Aorta (tissue), 5 donors: ENCODE measurements around the gene IL17F. TPM values are rescaled to one million over a fixed set of nuclear protein-coding genes. Genes with fewer than 3 reads are reported as not detected.

ENCODE experiments used
- ATAC-seq: fragments of 200-7000 bp; cut with Tn5 transposase; one replicate; pipeline ENCODE4 v1.9.1; 2022; ENCODE audit warnings: moderate library complexity; ENCODE audit not compliant: low FRiP score
- DNase-seq, 2 donors: peaks; one replicate each; pipeline ENCODE4 v3.0.0-alpha.2; 2020
- H3K27ac ChIP-seq, 2 donors: one replicate each; pipeline ENCODE4 v1.5.1; 2013; ENCODE audit warnings: low read length in 2 of 2, mild to moderate bottlenecking in 2 of 2, moderate library complexity in 2 of 2, control low read depth in 1 of 2, inconsistent platforms in 1 of 2, low read depth in 1 of 2
- H3K27me3 ChIP-seq, 2 donors: one replicate each; pipeline ENCODE4 v1.6.1; 2013; ENCODE audit warnings: control low read depth in 1 of 2, low read length in 1 of 2, mild to moderate bottlenecking in 1 of 2, moderate library complexity in 1 of 2; ENCODE audit not compliant: insufficient read depth in 2 of 2, control insufficient read depth in 1 of 2
- H3K36me3 ChIP-seq, 2 donors: one replicate each; pipeline ENCODE4 v1.6.1; 2013; ENCODE audit warnings: control low read depth in 1 of 2, low read length in 1 of 2, mild to moderate bottlenecking in 1 of 2; ENCODE audit not compliant: insufficient read depth in 2 of 2, control insufficient read depth in 1 of 2
- H3K4me1 ChIP-seq, 2 donors: one replicate each; pipeline ENCODE4 v1.6.1; 2013; ENCODE audit warnings: low read length in 2 of 2, control low read depth in 1 of 2, mild to moderate bottlenecking in 1 of 2, moderate library complexity in 1 of 2; ENCODE audit not compliant: insufficient read depth in 2 of 2, control insufficient read depth in 1 of 2
- H3K4me3 ChIP-seq, 2 donors: one replicate each; pipeline ENCODE4 v1.5.1; 2013; ENCODE audit warnings: low read length in 2 of 2, control low read depth in 1 of 2, mild to moderate bottlenecking in 1 of 2
- H3K9me3 ChIP-seq: one replicate; pipeline ENCODE4 v1.6.1; 2013; ENCODE audit warnings: mild to moderate bottlenecking, low read length; ENCODE audit not compliant: control insufficient read depth
- WGBS, 2 donors: extraction: QIAGEN DNeasy Blood & Tissue Kit; methylation state at CpG; one replicate each; pipeline ENCODE4 v1.1.7; 2013; 5-methylcytosine and 5-hydroxymethylcytosine counted together
- intact Hi-C, 2 donors: fragments of 100-400 bp; cut with DNase I; formaldehyde crosslinking; loops; one replicate each; pipeline versions ENCODE4 v1.14.2 to v1.15.0; 2022
- polyA plus RNA-seq, 2 donors: library from polyadenylated mRNA; stranded (reverse); fragments of 200-250 nt; gene quantifications; one replicate each; pipeline ENCODE4 v1.2.3, GENCODE V29; 2013
- total RNA-seq, 2 donors: library from RNA; stranded (reverse); fragmentation: NEBNext Ultra II Directional; extraction: Animal tissue kit (Norgen Biotek cat#: 25700); gene quantifications; one replicate each; pipeline ENCODE4 v1.2.1, GENCODE V29; 2021
- donor health status: healthy with polysubstance abuse.
- donor health status: Bipolar disorder and iron deficiency.
- donor health status: DM: no; HTN: no; CAD: no.
- donor health status: DM: no; HTN: no; CAD: no.
- donor health status: DM: yes; HTN: yes; CAD: no.

IL17F gene
- total and polyA plus RNA-seq, 4 donors: not detected

- Histone ChIP-seq H3K36me3 (no peaks in the 10 kb centered on the region), H3K27me3 (peaks cover 0 to 2% of the 10 kb centered on the region in 2 donors), H3K9me3 (no peaks in the 10 kb centered on the region), H3K27ac (no peak overlapping the region), H3K4me1 (no peaks in the 10 kb centered on the region), H3K4me3 (no peak overlapping the region)
- ATAC-seq: no peak
- intact Hi-C loops: loop anchor here in 1 of 2 donors (10.0 kb wide), 1 partner anchor 128 kb away; no protein-coding TSS in a partner anchor
- WGBS, 2 donors: 52 to 71% methylated on average over 4 of the region's 4 CpGs
- DNase-seq: no peak
These were observed 11.3 kb downstream of the IL17F start for GRCh38 chr6:52233005-52233404.

- H3K4me3 ChIP-seq: no peak overlapping the region
- H3K9me3 ChIP-seq: peaks cover under 1% of the 10 kb centered on the region
- ATAC-seq (no peak), DNase-seq (no peak)
- no peaks in the 10 kb centered on the region for H3K4me1 ChIP-seq
- no peaks in the 10 kb centered on the region for H3K36me3 ChIP-seq
- no peak overlapping the region for H3K27ac ChIP-seq
- intact Hi-C loops: loop anchor here in 1 of 2 donors (10.0 kb wide), 1 partner anchor 127 kb away; no protein-coding TSS in a partner anchor
- H3K27me3 ChIP-seq: peaks cover 0 to 2% of the 10 kb centered on the region in 2 donors
- WGBS, 2 donors: 81 to 87% methylated on average over 8 of the region's 8 CpGs
These were observed 12.7 kb downstream of the IL17F start for GRCh38 chr6:52231406-52232127.

GRCh38 chr6:52230685-52231084, 13.6 kb downstream of the IL17F start:
- no peak overlapping the region for H3K4me3 ChIP-seq

GRCh38 chr6:52227495-52227894, 16.8 kb downstream of the IL17F start:
- 74 to 84% methylated on average over 1 of the region's 1 CpG for WGBS, 2 donors
- H3K27ac ChIP-seq: no peak overlapping the region
- H3K36me3 ChIP-seq: no peaks in the 10 kb centered on the region
- H3K9me3 ChIP-seq: peaks cover 2% of the 10 kb centered on the region
- no peak for ATAC-seq
- peaks cover 0 to 2% of the 10 kb centered on the region in 2 donors for H3K27me3 ChIP-seq
- H3K4me3 ChIP-seq: no peak overlapping the region
- intact Hi-C loops: loop anchor here in 1 of 2 donors (10.0 kb wide), 1 partner anchor 123 kb away; no protein-coding TSS in a partner anchor
- no peaks in the 10 kb centered on the region for H3K4me1 ChIP-seq
- no peak for DNase-seq

More at GRCh38 chr6:52230685-52231084, 13.6 kb downstream of the IL17F start:
- Histone ChIP-seq H3K4me1 (no peaks in the 10 kb centered on the region), H3K9me3 (peaks cover 2% of the 10 kb centered on the region), H3K36me3 (no peaks in the 10 kb centered on the region), H3K27me3 (peaks cover 0 to 2% of the 10 kb centered on the region in 2 donors), H3K27ac (no peak overlapping the region)
- intact Hi-C loops: loop anchor here in 1 of 2 donors (10.0 kb wide), 1 partner anchor 126 kb away; no protein-coding TSS in a partner anchor
- 89 to 93% methylated on average over 1 of the region's 1 CpG for WGBS, 2 donors
- ATAC-seq: no peak
- DNase-seq: no peak

GRCh38 chr6:52221302-52221701, 23.0 kb downstream of the IL17F start:
- Histone ChIP-seq H3K9me3 (peaks cover 1% of the 10 kb centered on the region), H3K4me1 (no peaks in the 10 kb centered on the region), H3K4me3 (no peak overlapping the region), H3K27ac (no peak overlapping the region), H3K27me3 (peaks cover 0 to 1% of the 10 kb centered on the region in 2 donors), H3K36me3 (no peaks in the 10 kb centered on the region)
- intact Hi-C loops: loop anchor here in 1 of 2 donors (10.0 kb wide), 1 partner anchor 117 kb away; no protein-coding TSS in a partner anchor
- DNase-seq (no peak), ATAC-seq (no peak)
- WGBS, 2 donors: 36 to 50% methylated on average over 3 of the region's 3 CpGs

GRCh38 chr6:52217761-52218160, 26.5 kb downstream of the IL17F start:
- no peak overlapping the region for H3K4me3 ChIP-seq
- peaks cover 0 to 1% of the 10 kb centered on the region in 2 donors for H3K27me3 ChIP-seq
- peaks cover 1% of the 10 kb centered on the region for H3K9me3 ChIP-seq
- intact Hi-C loops: no loop called here
- no peaks in the 10 kb centered on the region for H3K36me3 ChIP-seq
- ATAC-seq: no peak
- DNase-seq: no peak
- 66 to 80% methylated on average over 2 of the region's 2 CpGs for WGBS, 2 donors
- H3K4me1 ChIP-seq: no peaks in the 10 kb centered on the region
- no peak overlapping the region for H3K27ac ChIP-seq

- H3K36me3 ChIP-seq: no peaks in the 10 kb centered on the region
- H3K4me1 ChIP-seq: no peaks in the 10 kb centered on the region
- H3K9me3 ChIP-seq: peaks cover 1% of the 10 kb centered on the region
- ATAC-seq (no peak), DNase-seq (no peak)
- no peak overlapping the region for H3K4me3 ChIP-seq
- intact Hi-C loops: no loop called here
- peaks cover 0 to 1% of the 10 kb centered on the region in 2 donors for H3K27me3 ChIP-seq
- WGBS, 2 donors: 88 to 92% methylated on average over 5 of the region's 5 CpGs
- no peak overlapping the region for H3K27ac ChIP-seq
These were observed 27.2 kb downstream of the IL17F start for GRCh38 chr6:52216932-52217575.

- DNase-seq (no peak), ATAC-seq (no peak)
- no peak overlapping the region for H3K27ac ChIP-seq
- peaks cover 1% of the 10 kb centered on the region for H3K9me3 ChIP-seq
- no peaks in the 10 kb centered on the region for H3K4me1 ChIP-seq
- H3K36me3 ChIP-seq: no peaks in the 10 kb centered on the region
- intact Hi-C loops: no loop called here
- H3K4me3 ChIP-seq: no peak overlapping the region
- peaks cover 0 to 1% of the 10 kb centered on the region in 2 donors for H3K27me3 ChIP-seq
These were observed 28.5 kb downstream of the IL17F start for GRCh38 chr6:52215787-52216186.
